ENCODE results near the gene PRDM16.

- TF ChIP-seq, protein P1, sequence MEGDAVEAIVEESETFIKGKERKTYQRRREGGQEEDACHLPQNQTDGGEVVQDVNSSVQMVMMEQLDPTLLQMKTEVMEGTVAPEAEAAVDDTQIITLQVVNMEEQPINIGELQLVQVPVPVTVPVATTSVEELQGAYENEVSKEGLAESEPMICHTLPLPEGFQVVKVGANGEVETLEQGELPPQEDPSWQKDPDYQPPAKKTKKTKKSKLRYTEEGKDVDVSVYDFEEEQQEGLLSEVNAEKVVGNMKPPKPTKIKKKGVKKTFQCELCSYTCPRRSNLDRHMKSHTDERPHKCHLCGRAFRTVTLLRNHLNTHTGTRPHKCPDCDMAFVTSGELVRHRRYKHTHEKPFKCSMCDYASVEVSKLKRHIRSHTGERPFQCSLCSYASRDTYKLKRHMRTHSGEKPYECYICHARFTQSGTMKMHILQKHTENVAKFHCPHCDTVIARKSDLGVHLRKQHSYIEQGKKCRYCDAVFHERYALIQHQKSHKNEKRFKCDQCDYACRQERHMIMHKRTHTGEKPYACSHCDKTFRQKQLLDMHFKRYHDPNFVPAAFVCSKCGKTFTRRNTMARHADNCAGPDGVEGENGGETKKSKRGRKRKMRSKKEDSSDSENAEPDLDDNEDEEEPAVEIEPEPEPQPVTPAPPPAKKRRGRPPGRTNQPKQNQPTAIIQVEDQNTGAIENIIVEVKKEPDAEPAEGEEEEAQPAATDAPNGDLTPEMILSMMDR (IDR thresholded peaks at IDR 0.05; ENCODE audit: low read depth, low read length, missing input control): no peak
- TF ChIP-seq SP1 (IDR thresholded peaks at IDR 0.05) (no peak), RAD21 (IDR thresholded peaks at IDR 0.05) (no peak), YY1 (IDR thresholded peaks at IDR 0.05) (no peak), EGR1 (IDR thresholded peaks at IDR 0.05; ENCODE audit: low read depth in 2 of 2) (no peak), HNF4A (conservative IDR thresholded peaks at IDR 0.05) (no peak), TAF1 (conservative IDR thresholded peaks at IDR 0.05) (no peak), ATF3 (IDR thresholded peaks at IDR 0.05) (no peak), FOXA1 (IDR thresholded peaks at IDR 0.05) (no peak)
- TF ChIP-seq, protein P2, sequence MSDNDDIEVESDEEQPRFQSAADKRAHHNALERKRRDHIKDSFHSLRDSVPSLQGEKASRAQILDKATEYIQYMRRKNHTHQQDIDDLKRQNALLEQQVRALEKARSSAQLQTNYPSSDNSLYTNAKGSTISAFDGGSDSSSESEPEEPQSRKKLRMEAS (IDR thresholded peaks at IDR 0.05): no peak
- TF ChIP-seq, protein P3, sequence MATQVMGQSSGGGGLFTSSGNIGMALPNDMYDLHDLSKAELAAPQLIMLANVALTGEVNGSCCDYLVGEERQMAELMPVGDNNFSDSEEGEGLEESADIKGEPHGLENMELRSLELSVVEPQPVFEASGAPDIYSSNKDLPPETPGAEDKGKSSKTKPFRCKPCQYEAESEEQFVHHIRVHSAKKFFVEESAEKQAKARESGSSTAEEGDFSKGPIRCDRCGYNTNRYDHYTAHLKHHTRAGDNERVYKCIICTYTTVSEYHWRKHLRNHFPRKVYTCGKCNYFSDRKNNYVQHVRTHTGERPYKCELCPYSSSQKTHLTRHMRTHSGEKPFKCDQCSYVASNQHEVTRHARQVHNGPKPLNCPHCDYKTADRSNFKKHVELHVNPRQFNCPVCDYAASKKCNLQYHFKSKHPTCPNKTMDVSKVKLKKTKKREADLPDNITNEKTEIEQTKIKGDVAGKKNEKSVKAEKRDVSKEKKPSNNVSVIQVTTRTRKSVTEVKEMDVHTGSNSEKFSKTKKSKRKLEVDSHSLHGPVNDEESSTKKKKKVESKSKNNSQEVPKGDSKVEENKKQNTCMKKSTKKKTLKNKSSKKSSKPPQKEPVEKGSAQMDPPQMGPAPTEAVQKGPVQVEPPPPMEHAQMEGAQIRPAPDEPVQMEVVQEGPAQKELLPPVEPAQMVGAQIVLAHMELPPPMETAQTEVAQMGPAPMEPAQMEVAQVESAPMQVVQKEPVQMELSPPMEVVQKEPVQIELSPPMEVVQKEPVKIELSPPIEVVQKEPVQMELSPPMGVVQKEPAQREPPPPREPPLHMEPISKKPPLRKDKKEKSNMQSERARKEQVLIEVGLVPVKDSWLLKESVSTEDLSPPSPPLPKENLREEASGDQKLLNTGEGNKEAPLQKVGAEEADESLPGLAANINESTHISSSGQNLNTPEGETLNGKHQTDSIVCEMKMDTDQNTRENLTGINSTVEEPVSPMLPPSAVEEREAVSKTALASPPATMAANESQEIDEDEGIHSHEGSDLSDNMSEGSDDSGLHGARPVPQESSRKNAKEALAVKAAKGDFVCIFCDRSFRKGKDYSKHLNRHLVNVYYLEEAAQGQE (IDR thresholded peaks at IDR 0.05): no peak
Measured at GRCh38 chr1:3277011-3277471, 208.0 kb downstream of the PRDM16 start.
